ENCODE results near the gene F10.
A peak's percentile ranks its signal among the peaks of the same experiment; 100 is the strongest.

DNA sequence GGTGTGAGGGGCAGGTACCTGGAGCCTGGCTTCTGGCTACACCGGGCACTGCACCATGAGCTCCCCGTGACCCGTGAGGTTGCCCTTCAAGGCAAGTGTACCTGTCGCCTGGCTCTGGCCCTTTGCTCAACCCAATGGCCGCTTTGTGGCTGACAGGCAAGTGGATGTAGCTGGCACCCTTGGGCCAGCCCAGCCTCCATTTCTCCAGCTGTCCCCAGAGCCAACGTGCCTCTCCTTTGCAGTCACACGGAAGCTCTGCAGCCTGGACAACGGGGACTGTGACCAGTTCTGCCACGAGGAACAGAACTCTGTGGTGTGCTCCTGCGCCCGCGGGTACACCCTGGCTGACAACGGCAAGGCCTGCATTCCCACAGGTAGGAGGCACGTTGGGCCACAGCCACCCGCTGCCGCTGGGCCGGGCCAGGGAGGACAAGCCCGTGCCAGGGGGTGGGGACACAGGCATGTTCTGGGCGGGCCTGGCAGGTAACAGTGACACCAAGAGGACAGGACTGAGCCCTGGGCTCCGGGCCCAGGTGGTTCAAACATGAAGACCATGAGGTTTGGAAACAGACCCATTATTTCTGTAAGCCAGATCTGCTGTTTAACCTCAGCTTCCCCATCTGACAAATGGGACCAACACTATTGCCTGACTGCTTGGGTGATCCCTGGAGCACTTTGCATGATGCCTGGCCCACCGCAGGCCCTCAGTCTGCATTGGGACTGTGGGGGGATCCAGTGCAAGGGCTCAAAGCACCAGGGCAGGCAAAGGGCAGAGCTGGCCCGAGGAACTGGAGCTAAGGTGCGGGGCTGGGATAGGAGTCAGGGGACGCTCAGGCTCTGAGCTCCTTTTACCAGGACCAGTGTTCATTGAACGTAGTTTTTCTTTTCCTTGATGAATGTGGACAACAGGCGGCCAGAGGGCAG lies 18.3 kb downstream of the F10 start:
- TF ChIP-seq, protein P1, sequence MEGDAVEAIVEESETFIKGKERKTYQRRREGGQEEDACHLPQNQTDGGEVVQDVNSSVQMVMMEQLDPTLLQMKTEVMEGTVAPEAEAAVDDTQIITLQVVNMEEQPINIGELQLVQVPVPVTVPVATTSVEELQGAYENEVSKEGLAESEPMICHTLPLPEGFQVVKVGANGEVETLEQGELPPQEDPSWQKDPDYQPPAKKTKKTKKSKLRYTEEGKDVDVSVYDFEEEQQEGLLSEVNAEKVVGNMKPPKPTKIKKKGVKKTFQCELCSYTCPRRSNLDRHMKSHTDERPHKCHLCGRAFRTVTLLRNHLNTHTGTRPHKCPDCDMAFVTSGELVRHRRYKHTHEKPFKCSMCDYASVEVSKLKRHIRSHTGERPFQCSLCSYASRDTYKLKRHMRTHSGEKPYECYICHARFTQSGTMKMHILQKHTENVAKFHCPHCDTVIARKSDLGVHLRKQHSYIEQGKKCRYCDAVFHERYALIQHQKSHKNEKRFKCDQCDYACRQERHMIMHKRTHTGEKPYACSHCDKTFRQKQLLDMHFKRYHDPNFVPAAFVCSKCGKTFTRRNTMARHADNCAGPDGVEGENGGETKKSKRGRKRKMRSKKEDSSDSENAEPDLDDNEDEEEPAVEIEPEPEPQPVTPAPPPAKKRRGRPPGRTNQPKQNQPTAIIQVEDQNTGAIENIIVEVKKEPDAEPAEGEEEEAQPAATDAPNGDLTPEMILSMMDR (conservative IDR thresholded peaks at IDR 0.05): no peak
- peak; percentile 28; the same call in 1 of the 2 replicates for TF ChIP-seq ZFX (IDR thresholded peaks at IDR 0.05)

All from C4-2B (cell line).